OCI-LY7 (cell line): ENCODE measurements around the gene ELMOD3.

Experiments used
- EZH2phosphoT487 ChIP-seq: fragments of 200-600 bp; sonication (generic); IDR thresholded peaks from 2 replicates; pipeline ENCODE4 v1.6.1; 2018; ENCODE audit warnings: low read depth, borderline replicate concordance, mild to moderate bottlenecking, mixed run types, antibody characterized with exemption, low read length, moderate library complexity, mixed read lengths
- TF ChIP-seq, protein P1 (sequence below): fragments of 200-600 bp; sonication (generic); conservative IDR thresholded peaks from 2 replicates; pipeline ENCODE4 v1.5.1; 2014; ENCODE audit warnings: mild to moderate bottlenecking, antibody characterized with exemption, low read length, moderate library complexity, mixed read lengths

GRCh38 chr2:85318222-85319074 is 36.1 kb upstream of the ELMOD3 start:
- TF ChIP-seq, protein P1, sequence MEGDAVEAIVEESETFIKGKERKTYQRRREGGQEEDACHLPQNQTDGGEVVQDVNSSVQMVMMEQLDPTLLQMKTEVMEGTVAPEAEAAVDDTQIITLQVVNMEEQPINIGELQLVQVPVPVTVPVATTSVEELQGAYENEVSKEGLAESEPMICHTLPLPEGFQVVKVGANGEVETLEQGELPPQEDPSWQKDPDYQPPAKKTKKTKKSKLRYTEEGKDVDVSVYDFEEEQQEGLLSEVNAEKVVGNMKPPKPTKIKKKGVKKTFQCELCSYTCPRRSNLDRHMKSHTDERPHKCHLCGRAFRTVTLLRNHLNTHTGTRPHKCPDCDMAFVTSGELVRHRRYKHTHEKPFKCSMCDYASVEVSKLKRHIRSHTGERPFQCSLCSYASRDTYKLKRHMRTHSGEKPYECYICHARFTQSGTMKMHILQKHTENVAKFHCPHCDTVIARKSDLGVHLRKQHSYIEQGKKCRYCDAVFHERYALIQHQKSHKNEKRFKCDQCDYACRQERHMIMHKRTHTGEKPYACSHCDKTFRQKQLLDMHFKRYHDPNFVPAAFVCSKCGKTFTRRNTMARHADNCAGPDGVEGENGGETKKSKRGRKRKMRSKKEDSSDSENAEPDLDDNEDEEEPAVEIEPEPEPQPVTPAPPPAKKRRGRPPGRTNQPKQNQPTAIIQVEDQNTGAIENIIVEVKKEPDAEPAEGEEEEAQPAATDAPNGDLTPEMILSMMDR: no peak
- no peak for TF ChIP-seq EZH2phosphoT487
